ENCODE data around the gene CYTH1.

DNA sequence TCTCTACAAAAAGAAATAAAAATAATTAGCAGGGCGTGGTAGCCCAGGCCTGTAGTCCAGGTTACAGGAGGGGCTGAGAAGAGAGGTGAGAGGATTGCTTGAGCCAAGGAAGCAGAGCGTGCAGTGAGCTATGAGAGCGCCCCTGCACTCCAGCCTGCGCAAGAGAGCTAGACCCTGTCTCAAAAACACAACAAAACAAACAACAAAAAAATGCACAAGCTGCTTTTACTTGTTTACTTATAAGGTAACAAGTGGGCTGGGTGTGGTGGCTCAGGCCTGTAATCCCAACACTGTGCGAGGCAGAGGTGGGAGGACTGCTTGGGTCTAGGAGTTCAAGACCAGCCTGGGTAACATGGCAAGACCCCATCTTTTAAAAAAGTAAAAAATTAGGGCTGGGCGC lies 1.7 kb downstream of the CYTH1 start:
- no peak for TF ChIP-seq YY1 (IDR thresholded peaks at IDR 0.05; ENCODE audit: insufficient read depth, insufficient read length)
- TF ChIP-seq ZNF274 (IDR thresholded peaks at IDR 0.05; ENCODE audit: low read depth, low read length), result no peak
